ENCODE data around the gene SSC4D.

- TF ChIP-seq CTCF (IDR thresholded peaks at IDR 0.05; ENCODE audit: low read depth, low read length, poor library complexity, severe bottlenecking): no peak
- no peak for TF ChIP-seq EZH2phosphoT487 (IDR thresholded peaks at IDR 0.05; ENCODE audit: borderline replicate concordance, low read length)
Measured at GRCh38 chr7:76356823-76357222, 52.7 kb downstream of the SSC4D start.

All from DOHH2 (cell line).